ENCODE measurements around the gene COX10. TPM values are rescaled to one million over a fixed set of nuclear protein-coding genes. Genes with fewer than 3 reads are reported as not detected.

Gene COX10
- total RNA-seq, 2 donors from 2014 or later = 20.8 to 46.1 TPM

DNA sequence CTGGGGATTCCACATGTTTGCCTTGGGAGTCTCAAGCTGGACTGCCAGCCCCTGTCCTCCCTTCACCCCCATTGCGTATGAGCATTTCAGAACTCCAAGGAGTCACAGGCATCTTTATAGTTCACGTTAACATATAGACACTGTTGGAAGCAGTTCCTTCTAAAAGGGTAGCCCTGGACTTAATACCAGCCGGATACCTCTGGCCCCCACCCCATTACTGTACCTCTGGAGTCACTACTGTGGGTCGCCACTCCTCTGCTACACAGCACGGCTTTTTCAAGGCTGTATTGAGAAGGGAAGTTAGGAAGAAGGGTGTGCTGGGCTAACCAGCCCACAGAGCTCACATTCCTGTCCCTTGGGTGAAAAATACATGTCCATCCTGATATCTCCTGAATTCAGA lies 138.5 kb downstream of the COX10 start:
- H3K9me3 ChIP-seq = no peaks in the 10 kb centered on the region
- no peak for TF ChIP-seq POLR2A (IDR thresholded peaks at IDR 0.05)
- TF ChIP-seq, protein P1, sequence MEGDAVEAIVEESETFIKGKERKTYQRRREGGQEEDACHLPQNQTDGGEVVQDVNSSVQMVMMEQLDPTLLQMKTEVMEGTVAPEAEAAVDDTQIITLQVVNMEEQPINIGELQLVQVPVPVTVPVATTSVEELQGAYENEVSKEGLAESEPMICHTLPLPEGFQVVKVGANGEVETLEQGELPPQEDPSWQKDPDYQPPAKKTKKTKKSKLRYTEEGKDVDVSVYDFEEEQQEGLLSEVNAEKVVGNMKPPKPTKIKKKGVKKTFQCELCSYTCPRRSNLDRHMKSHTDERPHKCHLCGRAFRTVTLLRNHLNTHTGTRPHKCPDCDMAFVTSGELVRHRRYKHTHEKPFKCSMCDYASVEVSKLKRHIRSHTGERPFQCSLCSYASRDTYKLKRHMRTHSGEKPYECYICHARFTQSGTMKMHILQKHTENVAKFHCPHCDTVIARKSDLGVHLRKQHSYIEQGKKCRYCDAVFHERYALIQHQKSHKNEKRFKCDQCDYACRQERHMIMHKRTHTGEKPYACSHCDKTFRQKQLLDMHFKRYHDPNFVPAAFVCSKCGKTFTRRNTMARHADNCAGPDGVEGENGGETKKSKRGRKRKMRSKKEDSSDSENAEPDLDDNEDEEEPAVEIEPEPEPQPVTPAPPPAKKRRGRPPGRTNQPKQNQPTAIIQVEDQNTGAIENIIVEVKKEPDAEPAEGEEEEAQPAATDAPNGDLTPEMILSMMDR (IDR thresholded peaks at IDR 0.05) = no peak
- H3K36me3 ChIP-seq (replicated peaks in 1 of 2; ENCODE audit: insufficient read depth in 1 of 2, low read depth in 2 of 2) = no peaks in the 10 kb centered on the region
- no peak for DNase-seq
- no peaks in the 10 kb centered on the region for H3K27me3 ChIP-seq
- no peak overlapping the region for H3K27ac ChIP-seq
- peaks cover 14% of the 10 kb centered on the region for H3K4me1 ChIP-seq
- intact Hi-C loops (cut with DNase I) = no loop called here
- H3K4me3 ChIP-seq = no peak overlapping the region
- 96 to 100% methylated on average over 5 of the region's 5 CpGs for WGBS, 2 donors
- ATAC-seq = no peak

DNA sequence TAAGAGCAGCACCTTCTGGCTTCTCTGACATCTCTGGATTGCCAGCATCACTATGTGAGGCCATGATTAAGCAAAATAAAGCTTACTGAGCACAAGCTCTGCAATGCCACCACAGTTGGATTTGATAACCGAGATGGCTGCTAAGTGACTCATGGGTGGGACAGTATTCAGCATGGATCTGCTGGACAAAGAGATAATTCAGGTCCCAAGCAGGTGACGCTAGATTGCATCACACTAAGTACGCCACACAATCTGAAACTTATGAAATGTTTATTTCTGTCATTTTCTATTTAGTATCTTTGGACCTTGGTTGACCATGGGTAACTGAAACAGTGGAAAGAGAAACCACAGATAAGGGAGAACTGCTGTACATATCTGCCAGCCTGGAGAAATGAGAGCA lies 139.9 kb downstream of the COX10 start:
- no peaks in the 10 kb centered on the region for H3K9me3 ChIP-seq
- WGBS, 2 donors = 66 to 73% methylated on average over 3 of the region's 3 CpGs
- no peak overlapping the region for H3K27ac ChIP-seq
- H3K4me1 ChIP-seq = peaks cover 14% of the 10 kb centered on the region
- DNase-seq (no peak), ATAC-seq (no peak)
- H3K27me3 ChIP-seq = no peaks in the 10 kb centered on the region
- TF ChIP-seq POLR2A (IDR thresholded peaks at IDR 0.05) = no peak
- TF ChIP-seq, protein P1 (IDR thresholded peaks at IDR 0.05) = no peak
- H3K4me3 ChIP-seq = no peak overlapping the region
- H3K36me3 ChIP-seq (replicated peaks in 1 of 2; ENCODE audit: insufficient read depth in 1 of 2, low read depth in 2 of 2) = no peaks in the 10 kb centered on the region
- intact Hi-C loops (cut with DNase I) = no loop called here

DNA sequence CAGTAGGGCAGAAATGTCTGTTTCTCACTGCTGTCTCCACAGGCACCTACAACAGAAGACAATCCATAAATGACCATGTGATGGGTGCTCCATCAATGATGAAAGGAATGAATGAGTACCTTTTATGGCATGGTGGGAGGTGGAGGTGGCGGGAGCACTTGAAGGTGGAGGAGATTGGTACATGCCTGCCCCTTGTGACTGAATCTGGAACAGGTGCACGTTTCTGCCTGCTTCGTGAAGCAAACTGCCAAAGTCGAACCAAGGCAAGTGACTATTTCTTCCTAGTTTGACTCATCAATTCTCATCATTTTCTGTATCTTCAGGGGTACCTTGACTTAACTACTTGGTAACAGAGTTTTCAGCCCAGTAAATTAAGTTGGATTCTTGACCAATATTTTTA lies 141.9 kb downstream of the COX10 start:
- Histone ChIP-seq H3K4me1 (peaks cover 6% of the 10 kb centered on the region), H3K36me3 (replicated peaks in 1 of 2; ENCODE audit: insufficient read depth in 1 of 2, low read depth in 2 of 2) (no peaks in the 10 kb centered on the region), H3K4me3 (no peak overlapping the region), H3K27ac (no peak overlapping the region), H3K9me3 (no peaks in the 10 kb centered on the region), H3K27me3 (no peaks in the 10 kb centered on the region)
- WGBS, 2 donors = 81 to 84% methylated on average over 4 of the region's 4 CpGs
- intact Hi-C loops (cut with DNase I) = no loop called here
- no peak for ATAC-seq
- DNase-seq = no peak
- TF ChIP-seq, protein P1 (IDR thresholded peaks at IDR 0.05) = no peak
- TF ChIP-seq POLR2A (IDR thresholded peaks at IDR 0.05) = no peak

DNA sequence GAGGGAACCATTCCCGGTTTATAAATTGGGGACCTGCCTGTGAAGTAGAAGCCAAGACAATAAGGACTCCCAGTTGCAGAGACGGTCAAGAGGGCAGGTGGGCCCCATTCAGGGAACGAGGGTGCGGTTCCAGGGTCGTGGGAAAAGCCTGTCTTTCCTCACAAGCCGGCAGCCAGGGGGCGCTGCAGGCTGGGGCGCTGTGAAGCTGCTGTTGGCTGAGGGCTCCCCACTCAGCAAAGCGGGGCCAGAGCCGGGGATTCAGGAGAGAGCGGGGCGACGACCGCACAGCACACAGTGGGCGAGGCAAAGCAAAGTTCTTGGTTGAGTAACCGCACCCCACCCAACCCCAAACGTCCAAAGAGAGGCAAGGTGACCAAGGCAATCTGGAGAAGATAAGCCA lies 142.5 kb downstream of the COX10 start:
- no peak for ATAC-seq
- Histone ChIP-seq H3K4me3 (no peak overlapping the region), H3K27ac (no peak overlapping the region), H3K4me1 (peaks cover under 1% of the 10 kb centered on the region), H3K9me3 (no peaks in the 10 kb centered on the region), H3K27me3 (no peaks in the 10 kb centered on the region), H3K36me3 (replicated peaks in 1 of 2; ENCODE audit: insufficient read depth in 1 of 2, low read depth in 2 of 2) (no peaks in the 10 kb centered on the region)
- peak in 2 of 4 donors; percentile 16 to 38 for DNase-seq
- no peak for TF ChIP-seq POLR2A (IDR thresholded peaks at IDR 0.05)
- TF ChIP-seq, protein P1 (IDR thresholded peaks at IDR 0.05) = peak in 6 of 7 experiments; percentile 17 to 42 (median 30)
- WGBS, 2 donors = 54 to 71% methylated on average over 10 to 17 of the region's 17 CpGs
- intact Hi-C loops (cut with DNase I) = no loop called here

DNA sequence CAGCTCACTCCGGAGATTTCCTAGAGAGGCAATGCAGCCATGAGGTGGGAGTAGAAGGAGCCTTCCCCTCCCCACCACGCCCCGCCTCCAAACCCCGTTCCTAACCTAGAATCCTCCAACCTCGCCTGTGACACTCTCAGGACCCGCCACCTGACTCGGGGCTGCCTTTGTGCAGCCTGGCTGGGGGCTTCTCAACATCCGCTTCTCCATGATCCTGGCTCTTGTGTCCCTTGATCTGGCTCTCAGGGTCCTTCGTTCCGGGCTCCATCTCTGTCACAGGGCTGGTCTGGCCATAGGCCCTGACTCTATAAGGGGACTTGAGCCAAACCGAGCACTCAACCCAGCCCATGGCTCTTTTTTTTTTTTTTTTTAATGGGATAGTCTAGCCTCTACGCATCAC lies 143.1 kb downstream of the COX10 start:
- no peak overlapping the region for H3K27ac ChIP-seq
- DNase-seq (no peak), ATAC-seq (no peak)
- no peak for TF ChIP-seq POLR2A (IDR thresholded peaks at IDR 0.05)
- TF ChIP-seq, protein P1 (IDR thresholded peaks at IDR 0.05) = no peak
- no peak overlapping the region for H3K4me3 ChIP-seq
- H3K4me1 ChIP-seq = no peaks in the 10 kb centered on the region
- intact Hi-C loops (cut with DNase I) = no loop called here
- WGBS, 2 donors = 94 to 95% methylated on average over 12 of the region's 12 CpGs
- no peaks in the 10 kb centered on the region for H3K9me3 ChIP-seq
- no peaks in the 10 kb centered on the region for H3K36me3 ChIP-seq (replicated peaks in 1 of 2; ENCODE audit: insufficient read depth in 1 of 2, low read depth in 2 of 2)
- no peaks in the 10 kb centered on the region for H3K27me3 ChIP-seq

Measured in body of pancreas (tissue), 4 donors.